Epithelial cell of esophagus (primary cell): ENCODE measurements around the gene MT1HL1.

Experiments
- DNase-seq: peaks from one replicate; pipeline ENCODE4 v3.0.0; 2010; ENCODE audit warnings: low read depth
- H3K4me3 ChIP-seq: 2 replicates; pipeline ENCODE4 v1.5.1; 2011; ENCODE audit warnings: mild to moderate bottlenecking, low read length, control low read depth
- TF ChIP-seq, protein P1 (sequence below): IDR thresholded peaks from 2 replicates; pipeline ENCODE4 v1.5.1; 2011; ENCODE audit warnings: low read depth, mild to moderate bottlenecking, low read length, control low read depth, inconsistent platforms; ENCODE audit not compliant: insufficient read depth; ENCODE audit errors: missing control alignments

Gene MT1HL1

DNA sequence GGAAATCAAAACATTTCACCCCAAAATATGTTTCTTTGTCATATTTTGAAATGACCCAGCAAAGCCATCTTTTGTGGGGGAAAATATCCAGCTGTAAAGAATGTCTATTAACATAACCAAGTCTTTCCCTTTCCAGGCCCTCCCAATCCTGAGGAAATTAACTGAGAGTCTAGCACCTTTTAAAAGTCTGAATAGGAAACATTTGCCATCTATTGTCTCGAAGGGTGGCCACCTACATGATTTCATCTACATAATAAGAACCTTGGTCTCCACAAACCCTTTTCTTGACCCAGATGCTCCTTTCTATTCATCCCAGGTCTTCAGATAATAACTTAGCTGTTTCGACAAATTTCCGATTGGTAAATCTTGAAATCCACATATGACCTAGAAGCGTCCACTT, 5.4 kb upstream of the MT1HL1 start:
- no peak overlapping the region for H3K4me3 ChIP-seq
- TF ChIP-seq, protein P1, sequence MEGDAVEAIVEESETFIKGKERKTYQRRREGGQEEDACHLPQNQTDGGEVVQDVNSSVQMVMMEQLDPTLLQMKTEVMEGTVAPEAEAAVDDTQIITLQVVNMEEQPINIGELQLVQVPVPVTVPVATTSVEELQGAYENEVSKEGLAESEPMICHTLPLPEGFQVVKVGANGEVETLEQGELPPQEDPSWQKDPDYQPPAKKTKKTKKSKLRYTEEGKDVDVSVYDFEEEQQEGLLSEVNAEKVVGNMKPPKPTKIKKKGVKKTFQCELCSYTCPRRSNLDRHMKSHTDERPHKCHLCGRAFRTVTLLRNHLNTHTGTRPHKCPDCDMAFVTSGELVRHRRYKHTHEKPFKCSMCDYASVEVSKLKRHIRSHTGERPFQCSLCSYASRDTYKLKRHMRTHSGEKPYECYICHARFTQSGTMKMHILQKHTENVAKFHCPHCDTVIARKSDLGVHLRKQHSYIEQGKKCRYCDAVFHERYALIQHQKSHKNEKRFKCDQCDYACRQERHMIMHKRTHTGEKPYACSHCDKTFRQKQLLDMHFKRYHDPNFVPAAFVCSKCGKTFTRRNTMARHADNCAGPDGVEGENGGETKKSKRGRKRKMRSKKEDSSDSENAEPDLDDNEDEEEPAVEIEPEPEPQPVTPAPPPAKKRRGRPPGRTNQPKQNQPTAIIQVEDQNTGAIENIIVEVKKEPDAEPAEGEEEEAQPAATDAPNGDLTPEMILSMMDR: no peak
- no peak for DNase-seq

DNA sequence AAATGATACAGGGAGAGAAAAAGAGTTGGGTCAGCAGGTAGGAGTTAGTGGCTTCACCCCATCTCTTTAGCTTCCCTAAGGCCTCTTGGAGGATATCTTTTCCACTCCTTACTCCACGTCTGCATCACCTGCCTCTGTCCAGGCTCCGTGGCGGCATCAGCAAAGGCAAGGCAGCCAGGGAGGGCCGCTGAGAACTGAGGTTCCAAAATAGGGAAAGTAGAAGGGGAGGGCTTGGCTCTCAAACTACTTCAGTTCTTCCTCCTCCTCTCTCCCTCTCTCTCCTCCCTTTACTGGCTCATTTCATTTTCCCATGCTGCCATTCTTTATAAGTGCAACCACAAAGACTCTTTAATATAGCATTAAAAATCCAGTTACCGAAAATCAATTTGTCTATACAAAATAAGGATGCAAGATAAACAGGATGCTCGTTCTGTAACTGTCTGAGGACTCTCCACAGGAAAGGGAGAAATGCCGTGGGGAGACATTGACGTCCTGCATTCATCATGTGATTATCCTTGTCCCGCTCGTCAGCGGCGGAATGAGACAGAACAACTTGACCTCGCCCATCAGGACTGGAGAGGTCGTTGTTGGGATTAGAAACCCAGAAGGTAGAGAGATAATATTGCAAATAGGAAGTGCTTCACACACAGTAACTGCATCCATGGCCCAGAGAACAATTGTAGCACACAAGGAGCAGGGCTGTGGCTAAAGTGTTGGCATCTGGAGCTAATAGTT, 3.1 kb upstream of the MT1HL1 start:
- TF ChIP-seq, protein P1: no peak
- DNase-seq: no peak
- no peak overlapping the region for H3K4me3 ChIP-seq

DNA sequence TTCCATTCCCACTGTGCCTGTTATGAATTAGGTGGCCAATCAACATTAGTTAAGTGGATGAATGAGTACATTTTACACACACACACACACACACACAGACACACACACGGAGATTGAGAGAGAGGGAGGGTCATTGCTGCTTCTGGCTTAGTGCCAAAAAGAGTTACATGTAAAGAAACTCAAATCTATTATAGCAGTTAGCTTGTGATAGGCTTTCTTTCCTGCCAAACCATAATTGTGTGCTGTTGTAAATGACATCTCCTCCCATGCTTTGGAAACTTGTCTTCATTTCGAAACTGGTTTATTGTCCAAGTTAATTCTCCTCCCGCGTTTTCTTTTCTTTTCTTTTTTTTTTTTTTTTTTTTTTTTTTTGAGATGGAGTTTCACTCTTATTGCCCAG, 1.4 kb upstream of the MT1HL1 start:
- DNase-seq: no peak
- no peak overlapping the region for H3K4me3 ChIP-seq
- TF ChIP-seq, protein P1: no peak

DNA sequence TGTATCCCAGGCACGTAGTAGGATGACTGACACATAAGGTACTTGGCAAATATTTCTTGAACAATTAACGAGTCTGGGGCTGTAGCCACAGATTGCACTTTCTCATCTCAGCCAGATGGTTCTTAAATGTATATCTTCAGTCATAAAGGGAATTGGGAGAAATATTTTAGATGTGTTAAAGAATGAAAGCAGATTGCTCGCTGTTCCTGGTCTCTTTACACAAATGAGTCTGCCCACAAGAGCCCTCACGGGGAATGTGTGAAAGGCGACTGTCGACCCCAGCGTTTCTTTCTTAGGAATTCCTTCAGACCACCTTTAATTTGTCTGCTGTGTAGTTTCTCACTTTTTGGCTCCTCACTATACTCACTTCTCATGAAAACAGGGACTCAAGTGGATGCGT, 725 bp downstream of the MT1HL1 start:
- no peak overlapping the region for H3K4me3 ChIP-seq
- TF ChIP-seq, protein P1: no peak
- DNase-seq: no peak

DNA sequence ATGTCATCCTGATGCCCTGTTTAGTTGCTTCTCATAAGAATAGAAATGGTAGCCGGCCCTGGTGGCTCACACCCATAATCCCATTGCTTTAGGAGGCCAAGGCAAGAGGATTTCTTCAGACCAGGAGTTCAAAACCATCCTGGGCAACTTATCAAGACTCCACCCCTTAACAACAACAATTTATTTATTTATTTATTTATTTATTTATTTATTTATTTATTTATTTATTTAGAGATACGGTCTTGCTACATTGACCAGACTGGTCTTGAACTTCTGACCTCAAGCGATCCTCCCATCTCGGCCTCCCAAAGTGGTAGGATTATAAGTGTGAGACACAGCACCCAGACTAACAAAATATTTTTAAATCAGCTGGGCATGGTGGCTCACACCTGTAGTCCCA, 4.0 kb downstream of the MT1HL1 start:
- TF ChIP-seq, protein P1: no peak
- no peak overlapping the region for H3K4me3 ChIP-seq

DNA sequence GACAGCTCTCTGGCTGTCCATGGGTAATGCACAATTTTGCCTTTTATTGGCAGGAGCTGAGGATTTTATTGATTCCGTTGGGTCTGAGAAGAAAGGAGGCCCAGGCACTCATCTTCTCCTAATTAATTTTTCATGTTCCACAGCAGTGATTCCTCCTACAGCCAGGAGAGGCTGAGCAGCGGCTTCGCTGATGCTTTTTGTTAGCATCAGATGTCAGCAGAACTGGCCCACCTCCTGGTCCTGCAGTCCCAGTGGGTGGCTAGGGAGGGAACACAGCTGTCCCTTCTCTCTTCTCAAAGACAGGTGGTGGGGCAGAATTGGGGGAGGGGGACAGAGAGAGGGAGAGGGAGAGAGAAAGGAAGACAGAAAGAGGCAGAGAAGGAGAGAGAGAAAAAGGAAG, 5.7 kb downstream of the MT1HL1 start:
- DNase-seq: no peak
- H3K4me3 ChIP-seq: no peak overlapping the region
- TF ChIP-seq, protein P1: no peak

More for the DNA sequence above, 4.0 kb downstream of the MT1HL1 start:
- no peak for DNase-seq

DNA sequence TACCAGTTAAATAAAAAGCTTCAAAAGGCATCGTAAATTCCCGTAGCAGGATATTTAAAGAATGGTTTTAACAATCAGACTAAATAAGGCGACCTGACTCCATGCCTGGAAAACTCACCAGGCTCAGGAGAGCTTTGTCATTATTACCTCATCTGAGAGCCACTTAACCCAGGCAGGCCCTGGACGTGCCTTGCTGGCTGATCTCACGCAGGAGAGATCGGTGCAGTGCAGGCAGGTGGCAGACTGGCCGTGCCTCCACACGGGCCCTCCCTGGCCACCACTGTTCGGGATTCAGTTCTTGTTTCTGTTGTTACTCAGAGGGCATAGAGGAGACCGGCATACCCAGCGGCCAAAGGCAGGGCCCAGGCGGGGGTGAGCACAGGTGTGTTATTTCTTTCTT, 6.4 kb downstream of the MT1HL1 start:
- peak; percentile 11 for DNase-seq
- TF ChIP-seq, protein P1: no peak
- H3K4me3 ChIP-seq: no peak overlapping the region
